Transverse colon (tissue), 4 donors: ENCODE measurements around the gene SOBP. TPM values are rescaled to one million over a fixed set of nuclear protein-coding genes. Genes with fewer than 3 reads are reported as not detected.

Experiments
- DNase-seq: peaks from one replicate; pipeline ENCODE4 v3.0.0-alpha.2; 2019
- H3K27ac ChIP-seq, 4 donors: fragments of 200-600 bp; sonication (generic); 2 replicates each; pipeline ENCODE4 v1.5.1; 2016 to 2018; ENCODE audit warnings: inconsistent platforms in 4 of 4
- H3K27me3 ChIP-seq: fragments of 200-600 bp; sonication (generic); 2 replicates; pipeline ENCODE4 v1.5.1; 2017; ENCODE audit warnings: inconsistent platforms
- H3K36me3 ChIP-seq, 4 donors: fragments of 200-600 bp; sonication (generic); 2 replicates each; pipeline ENCODE4 v1.5.1; 2017 to 2019; ENCODE audit warnings: inconsistent platforms in 4 of 4
- H3K4me1 ChIP-seq, 4 donors: fragments of 200-600 bp; sonication (generic); 2 replicates each; pipeline ENCODE4 v1.5.1; 2017 to 2020; ENCODE audit warnings: inconsistent platforms in 4 of 4
- H3K4me3 ChIP-seq, 4 donors: fragments of 200-600 bp; sonication (generic); 1 replicate in 1 of 4; 2 replicates in 3 of 4; pipeline versions ENCODE4 v1.5.1 to v1.6.1; 2017 to 2019; ENCODE audit warnings: inconsistent platforms in 4 of 4
- H3K9me3 ChIP-seq, 2 donors: fragments of 200-600 bp; sonication (generic); 2 replicates each; pipeline ENCODE4 v1.5.1; 2017 to 2019; ENCODE audit warnings: inconsistent platforms in 2 of 2
- CTCF ChIP-seq, 5 experiments: fragments of 200-600 bp in 3 of 5; fragments of 450-650 bp in 2 of 5; sonication (generic) in 3 of 5; IDR thresholded peaks; 1 replicate in 2 of 5; 2 replicates in 3 of 5; pipeline ENCODE4 v1.5.1; 2016 to 2017; ENCODE audit warnings: antibody characterized with exemption in 5 of 5, inconsistent platforms in 3 of 5, mild to moderate bottlenecking in 2 of 5, moderate library complexity in 1 of 5
- EP300 ChIP-seq: sonication (generic); formaldehyde crosslinking; IDR thresholded peaks from one replicate; pipeline ENCODE4 v1.6.1; 2017; ENCODE audit warnings: antibody characterized with exemption, low read depth
- POLR2A ChIP-seq: fragments of 450-650 bp; IDR thresholded peaks from one replicate; pipeline ENCODE4 v1.6.1; 2016; ENCODE audit warnings: antibody characterized with exemption, mild to moderate bottlenecking, moderate library complexity
- POLR2AphosphoS5 ChIP-seq, 3 donors: sonication (generic); formaldehyde crosslinking; IDR thresholded peaks; one replicate each; pipeline ENCODE4 v1.6.1; 2016; ENCODE audit warnings: antibody characterized with exemption in 3 of 3
- WGBS, 2 donors: methylation state at CpG; one replicate each; pipeline ENCODE4 v1.1.5; 2018; ENCODE audit warnings: low coverage in 1 of 2; 5-methylcytosine and 5-hydroxymethylcytosine counted together
- in situ Hi-C, 4 donors: fragments of 200-750 bp; cut with MboI; loops; one replicate each; pipeline versions ENCODE4 v1.15.0 to v1.15.1; 2017; ENCODE audit warnings: low sequenced_read_pairs in 3 of 4, low pct_ligation_motif_present in 1 of 4, low pct_unique_long_range_greater_than_20kb in 1 of 4
- intact Hi-C: fragments of 100-400 bp; cut with DNase I; formaldehyde crosslinking; loops from one replicate; pipeline ENCODE4 v1.15.1; 2023; ENCODE audit warnings: low total_unique reads
- total RNA-seq, 4 donors: library from RNA; depleted of rRNA; stranded (reverse); fragments of >200 nt; gene quantifications; one replicate each; pipeline ENCODE4 v1.1.0, GENCODE V29; 2016

SOBP gene
- total RNA-seq, 4 donors from 2014 or later = 2.6 to 15.9 (median 4.6) TPM

GRCh38 chr6:107624541-107624940, 134.6 kb downstream of the SOBP start:
- Histone ChIP-seq H3K36me3 (no peaks in the 10 kb centered on the region), H3K27ac (no peak overlapping the region), H3K4me1 (peaks cover 0 to 10% (median 3%) of the 10 kb centered on the region in 4 donors), H3K9me3 (no peaks in the 10 kb centered on the region), H3K4me3 (no peak overlapping the region), H3K27me3 (no peaks in the 10 kb centered on the region)
- no peak for TF ChIP-seq POLR2A
- TF ChIP-seq EP300 = no peak
- no peak for TF ChIP-seq POLR2AphosphoS5 (IDR thresholded peaks at IDR 0.05)
- TF ChIP-seq CTCF (IDR thresholded peaks at IDR 0.05) = no peak
- no peak for DNase-seq
- in situ Hi-C loops (no loop called here), intact Hi-C loops (no loop called here)
- 67 to 96% methylated on average over 1 of the region's 1 CpG for WGBS, 2 donors

- intact Hi-C loops (no loop called here), in situ Hi-C loops (no loop called here)
- 82% methylated on average over 1 of the region's 1 CpG; no CpG with 5 or more reads in 1 of the 2 donors for whole genome bisulfite sequencing, 2 donors
- H3K9me3 ChIP-seq = no peaks in the 10 kb centered on the region
- H3K36me3 ChIP-seq = no peaks in the 10 kb centered on the region
- no peak overlapping the region for H3K4me3 ChIP-seq
- no peak overlapping the region for H3K27ac ChIP-seq
- peaks cover 0 to 10% (median 3%) of the 10 kb centered on the region in 4 donors for H3K4me1 ChIP-seq
- no peak for DNase-seq
- TF ChIP-seq POLR2A (no peak), EP300 (no peak), CTCF (IDR thresholded peaks at IDR 0.05) (no peak), POLR2AphosphoS5 (IDR thresholded peaks at IDR 0.05) (no peak)
- H3K27me3 ChIP-seq = no peaks in the 10 kb centered on the region
Observed at GRCh38 chr6:107625264-107625663, 135.3 kb downstream of the SOBP start.

- in situ Hi-C loops = no loop called here
- peaks cover 0 to 10% (median 3%) of the 10 kb centered on the region in 4 donors for H3K4me1 ChIP-seq
- WGBS, 2 donors = 84 to 94% methylated on average over 3 to 5 of the region's 5 CpGs
- no peak for DNase-seq
- intact Hi-C loops = no loop called here
- H3K4me3 ChIP-seq = no peak overlapping the region
- TF ChIP-seq EP300 = no peak
- TF ChIP-seq POLR2A = no peak
- TF ChIP-seq CTCF (IDR thresholded peaks at IDR 0.05) = no peak
- TF ChIP-seq POLR2AphosphoS5 (IDR thresholded peaks at IDR 0.05) = no peak
- H3K9me3 ChIP-seq = no peaks in the 10 kb centered on the region
- no peaks in the 10 kb centered on the region for H3K27me3 ChIP-seq
- no peaks in the 10 kb centered on the region for H3K36me3 ChIP-seq
- no peak overlapping the region for H3K27ac ChIP-seq
Observed at GRCh38 chr6:107626645-107627044, 136.7 kb downstream of the SOBP start.

- DNase-seq = no peak
- intact Hi-C loops = no loop called here
- WGBS, 2 donors = 45 to 81% methylated on average over 4 of the region's 4 CpGs
- peaks cover 0 to 10% (median 3%) of the 10 kb centered on the region in 4 donors for H3K4me1 ChIP-seq
- H3K4me3 ChIP-seq = no peak overlapping the region
- no peaks in the 10 kb centered on the region for H3K9me3 ChIP-seq
- TF ChIP-seq EP300 = no peak
- no peak for TF ChIP-seq POLR2A
- no peak for TF ChIP-seq CTCF (IDR thresholded peaks at IDR 0.05)
- TF ChIP-seq POLR2AphosphoS5 (IDR thresholded peaks at IDR 0.05) = no peak
- H3K27me3 ChIP-seq = peaks cover 2% of the 10 kb centered on the region
- H3K36me3 ChIP-seq = no peaks in the 10 kb centered on the region
- in situ Hi-C loops = no loop called here
- no peak overlapping the region for H3K27ac ChIP-seq
Observed at GRCh38 chr6:107627969-107628368, 138.1 kb downstream of the SOBP start.
